ENCODE measurements around the gene BCL6. TPM values are rescaled to one million over a fixed set of nuclear protein-coding genes. Genes with fewer than 3 reads are reported as not detected.

Gene BCL6
- total and polyA plus RNA-seq, 10 of the 15 experiments (the other 5 are each of a cell fraction or from before 2014, with no cell fraction given), result 0.04 to 0.85 (median 0.15) TPM

- in situ Hi-C loops (cut with MboI), result no loop called here
These were observed 11.9 kb downstream of the BCL6 start for GRCh38 chr3:187733371-187733770.

More at GRCh38 chr3:187733371-187733770, 11.9 kb downstream of the BCL6 start:
- no peak for ATAC-seq
- no TSS peak for BruUV-seq (replicated peaks)
- Histone ChIP-seq H3K4me2 (ENCODE audit: control insufficient read depth, insufficient read depth) (no peak overlapping the region), H3K4me3 (no peak overlapping the region), H3K27ac (ENCODE audit: control insufficient read depth, insufficient read depth) (no peak overlapping the region), H4K20me1 (ENCODE audit: control insufficient read depth, insufficient read depth) (no peaks in the 10 kb centered on the region), H3K79me2 (ENCODE audit: control insufficient read depth, insufficient read depth, low read length) (no peaks in the 10 kb centered on the region), H3K4me1 (ENCODE audit: control insufficient read depth, insufficient read depth, low read length) (no peaks in the 10 kb centered on the region; the same call in 1 of the 2 replicates), H2AFZ (ENCODE audit: control insufficient read depth, low read depth, low read length) (no peak overlapping the region), H3K9me3 (replicated peaks; ENCODE audit: control insufficient read depth, insufficient read depth, low read length) (no peaks in the 10 kb centered on the region), H3K9ac (ENCODE audit: control insufficient read depth, insufficient read depth, low read length) (no peak overlapping the region), H3K27me3 (replicated peaks in 1 of 2; ENCODE audit: control insufficient read depth in 2 of 2, insufficient read depth in 2 of 2, low read length in 1 of 2) (peaks cover 7 to 9% of the 10 kb centered on the region in 2 experiments; a peak in 3 of 4 replicates), H3K36me3 (ENCODE audit: control insufficient read depth in 2 of 2, insufficient read depth in 2 of 2, low read length in 1 of 2) (no peaks in the 10 kb centered on the region)
- DNase-seq (ENCODE audit: low read depth, low spot score), result no peak
- ChIA-PET POLR2A (no interaction called here), SMC1A (ENCODE audit: uncharacterized antibody, unreplicated experiment) (interaction anchor here (1.7 kb wide), 1 partner anchor 1220 kb away, joined by 4 read pairs; no protein-coding TSS in a partner anchor), CTCF (interaction anchor here (0.6 to 9.7 kb wide), 4 partner anchors 1211 to 1413 kb away, joined by 3 to 437 read pairs (median 4); no protein-coding TSS in a partner anchor), RAD21 (ENCODE audit: unreplicated experiment) (no interaction called here)
- intact Hi-C loops (cut with micrococcal nuclease; ENCODE audit: unreplicated experiment), result loop anchor here (10.0 kb wide), 1 partner anchor 1091 kb away; no protein-coding TSS in a partner anchor
- TF ChIP-seq SRF (IDR thresholded peaks at IDR 0.05; ENCODE audit: low read depth in 2 of 2, low read length in 2 of 2) (no peak), EGR1 (IDR thresholded peaks at IDR 0.05; ENCODE audit: borderline replicate concordance in 1 of 2, low read depth in 2 of 2, low read length in 2 of 2) (no peak), YY1 (IDR thresholded peaks at IDR 0.05; ENCODE audit: low read depth, low read length) (no peak), TBL1XR1 (IDR thresholded peaks at IDR 0.05; ENCODE audit: low read depth, low read length) (no peak), NR2C2 (IDR thresholded peaks at IDR 0.05; ENCODE audit: borderline replicate concordance, control insufficient read depth, insufficient read length, low read depth) (no peak), TAF1 (IDR thresholded peaks at IDR 0.05; ENCODE audit: borderline replicate concordance, low read depth, low read length) (no peak), HSF1 (IDR thresholded peaks at IDR 0.05; ENCODE audit: low read depth, low read length) (no peak)
- no peak for FAIRE-seq
- WGBS (ENCODE audit: insufficient coverage, insufficient replicate concordance, low lambda C conversion rate, missing lambda C conversion rate), result 52% methylated on average over 11 of the region's 11 CpGs
